ENCODE results near the gene HOXC11.

HOXC11 gene

GRCh38 chr12:54005531-54005852 is 32.6 kb downstream of the HOXC11 start:
- H3K4me3 Mint-ChIP-seq, result no peak overlapping the region
- ATAC-seq (ENCODE audit: low read depth), result no peak
- H3K27ac Mint-ChIP-seq, result peak overlapping the region; percentile 65

DNA sequence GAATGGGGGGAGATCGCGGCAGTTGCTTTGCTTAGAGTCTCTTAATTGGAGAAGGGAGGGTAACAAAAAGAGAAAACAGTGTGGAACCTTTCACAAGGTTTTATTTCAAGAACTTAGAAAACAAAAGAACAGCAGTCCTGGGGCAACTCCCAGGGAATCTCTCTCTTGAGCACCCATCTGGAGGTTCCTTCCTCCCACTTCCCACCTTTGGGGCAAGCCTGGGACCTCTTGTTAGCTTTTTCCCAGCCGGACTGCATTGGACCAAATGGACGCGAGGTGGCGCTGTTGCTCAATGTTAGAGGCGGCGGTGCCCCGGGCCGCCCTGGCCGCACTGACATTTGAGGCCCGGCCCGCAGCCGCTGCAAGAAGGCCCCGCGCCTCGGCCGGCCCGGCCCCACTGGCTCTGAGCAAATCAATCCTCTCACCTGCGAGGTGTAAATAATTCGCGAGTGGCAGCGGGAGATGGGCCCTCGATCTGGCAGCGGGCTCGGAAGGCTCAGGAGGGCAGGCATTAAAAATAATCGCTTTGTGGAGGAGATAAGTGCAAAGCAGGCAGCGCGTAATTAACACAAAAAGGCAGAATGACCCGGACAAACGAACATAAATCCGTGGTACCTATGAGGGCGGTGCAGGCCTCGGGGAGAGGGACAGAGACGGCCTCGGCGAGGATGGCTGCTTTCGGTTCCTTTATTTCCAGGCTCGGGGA is 33.1 kb downstream of the HOXC11 start:
- peak overlapping the region; percentile 81 for H3K4me3 Mint-ChIP-seq
- peak; percentile 85 to 94 for DNase-seq (ENCODE audit: low spot score in 2 of 2)
- H3K9me3 Mint-ChIP-seq, result no peaks in the 10 kb centered on the region
- peaks cover 45% of the 10 kb centered on the region for H3K27me3 Mint-ChIP-seq
- H3K4me1 Mint-ChIP-seq, result peaks cover 14% of the 10 kb centered on the region
- peak overlapping the region; percentile 65 for H3K27ac Mint-ChIP-seq
- no peaks in the 10 kb centered on the region for H3K36me3 Mint-ChIP-seq
- ATAC-seq (ENCODE audit: low read depth), result peak; percentile 81

More at GRCh38 chr12:54005531-54005852, 32.6 kb downstream of the HOXC11 start:
- Mint-ChIP-seq H3K4me1 (peaks cover 13% of the 10 kb centered on the region), H3K36me3 (no peaks in the 10 kb centered on the region), H3K27me3 (peaks cover 44% of the 10 kb centered on the region), H3K9me3 (no peaks in the 10 kb centered on the region)
- DNase-seq (ENCODE audit: low spot score in 2 of 2), result no peak

GRCh38 chr12:54006559-54007220 is 33.8 kb downstream of the HOXC11 start:
- H3K4me1 Mint-ChIP-seq, result peaks cover 19% of the 10 kb centered on the region
- H3K4me3 Mint-ChIP-seq, result peak overlapping the region; percentile 81
- no peak for ATAC-seq (ENCODE audit: low read depth)
- H3K36me3 Mint-ChIP-seq, result no peaks in the 10 kb centered on the region
- H3K27ac Mint-ChIP-seq, result peak overlapping the region; percentile 65
- no peak for DNase-seq (ENCODE audit: low spot score in 2 of 2)
- peaks cover 45% of the 10 kb centered on the region for H3K27me3 Mint-ChIP-seq
- no peaks in the 10 kb centered on the region for H3K9me3 Mint-ChIP-seq

DNA sequence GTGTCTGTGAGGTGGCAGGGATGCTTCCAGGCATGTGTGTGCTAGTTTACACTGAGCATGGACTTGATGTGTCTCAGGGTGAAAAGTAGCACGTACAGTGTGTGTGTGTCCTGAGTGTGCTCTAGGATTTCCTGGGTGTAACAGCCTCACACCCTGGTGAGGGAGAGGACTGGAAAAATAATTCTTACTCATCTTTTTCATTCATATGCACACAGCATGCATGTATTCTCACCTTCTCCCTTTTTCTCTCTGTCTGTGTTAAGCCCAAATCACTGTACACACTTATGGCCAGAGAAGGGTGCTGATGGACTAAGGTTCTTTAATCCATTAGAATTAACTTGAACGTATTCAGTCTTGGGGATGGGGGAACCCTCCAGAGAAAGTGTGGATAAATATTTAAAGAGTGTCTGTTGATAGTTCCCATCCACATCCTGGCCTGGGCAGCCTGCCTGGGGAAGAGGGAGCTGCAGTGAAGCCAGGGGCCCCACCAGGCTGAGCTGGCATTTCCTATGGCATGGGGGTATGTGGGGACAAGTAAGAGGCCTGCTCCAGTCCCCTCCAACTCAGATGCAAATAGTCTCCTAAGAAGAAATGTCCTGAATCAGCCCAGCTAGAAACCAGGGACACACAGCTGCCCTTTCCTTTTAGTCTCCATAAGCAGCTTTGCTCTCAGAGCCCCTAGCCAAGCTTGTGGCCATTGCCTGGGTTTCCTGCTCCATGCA is 34.8 kb downstream of the HOXC11 start:
- no peaks in the 10 kb centered on the region for H3K36me3 Mint-ChIP-seq
- no peak overlapping the region for H3K4me3 Mint-ChIP-seq
- H3K27me3 Mint-ChIP-seq, result peaks cover 43% of the 10 kb centered on the region
- peaks cover 17% of the 10 kb centered on the region for H3K4me1 Mint-ChIP-seq
- no peak overlapping the region for H3K27ac Mint-ChIP-seq
- DNase-seq (ENCODE audit: low spot score in 2 of 2), result no peak
- ATAC-seq (ENCODE audit: low read depth), result no peak
- no peaks in the 10 kb centered on the region for H3K9me3 Mint-ChIP-seq

GRCh38 chr12:54008260-54008552 is 35.3 kb downstream of the HOXC11 start:
- Mint-ChIP-seq H3K4me3 (peak overlapping the region; percentile 25), H3K9me3 (no peaks in the 10 kb centered on the region), H3K27ac (no peak overlapping the region), H3K4me1 (peaks cover 17% of the 10 kb centered on the region), H3K36me3 (no peaks in the 10 kb centered on the region), H3K27me3 (peaks cover 46% of the 10 kb centered on the region)
- ATAC-seq (ENCODE audit: low read depth) (no peak), DNase-seq (ENCODE audit: low spot score in 2 of 2) (no peak)

DNA sequence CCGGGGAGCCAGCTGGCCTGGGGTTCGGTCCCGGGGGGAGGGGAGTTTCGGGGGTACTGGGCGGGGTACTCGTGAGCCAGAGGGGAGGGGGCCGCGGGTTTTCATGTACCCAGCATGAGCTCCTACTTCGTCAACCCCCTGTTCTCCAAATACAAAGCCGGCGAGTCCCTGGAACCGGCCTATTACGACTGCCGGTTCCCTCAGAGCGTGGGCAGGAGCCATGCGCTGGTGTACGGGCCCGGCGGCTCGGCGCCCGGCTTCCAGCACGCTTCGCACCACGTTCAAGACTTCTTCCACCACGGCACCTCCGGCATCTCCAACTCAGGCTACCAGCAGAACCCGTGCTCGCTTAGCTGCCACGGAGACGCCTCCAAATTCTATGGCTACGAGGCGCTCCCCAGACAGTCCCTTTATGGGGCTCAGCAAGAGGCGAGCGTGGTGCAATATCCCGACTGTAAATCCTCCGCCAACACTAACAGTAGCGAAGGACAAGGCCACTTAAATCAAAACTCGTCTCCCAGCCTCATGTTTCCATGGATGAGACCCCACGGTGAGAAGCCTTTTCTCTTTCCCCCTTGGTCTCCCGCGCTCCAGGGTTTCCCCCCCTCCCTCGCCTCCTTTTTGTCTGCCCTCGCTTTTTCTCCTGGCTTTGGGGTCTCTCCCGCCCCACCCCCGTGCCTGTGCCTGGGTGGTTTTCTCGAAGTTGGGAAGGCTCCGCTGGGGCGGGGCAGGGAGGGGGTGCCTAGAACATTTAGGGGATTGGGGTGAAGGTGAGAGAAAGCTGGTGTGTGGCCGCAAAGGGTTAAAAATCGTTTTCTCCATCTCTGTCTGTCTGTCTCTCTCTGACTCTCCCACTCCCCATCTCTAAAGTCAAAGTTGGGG is 36.5 kb downstream of the HOXC11 start:
- peaks cover 44% of the 10 kb centered on the region for H3K27me3 Mint-ChIP-seq
- H3K9me3 Mint-ChIP-seq, result no peaks in the 10 kb centered on the region
- peak overlapping the region; percentile 59 for H3K4me3 Mint-ChIP-seq
- no peaks in the 10 kb centered on the region for H3K36me3 Mint-ChIP-seq
- H3K27ac Mint-ChIP-seq, result peak overlapping the region; percentile 73
- peaks cover 17% of the 10 kb centered on the region for H3K4me1 Mint-ChIP-seq
- ATAC-seq (ENCODE audit: low read depth) (no peak), DNase-seq (ENCODE audit: low spot score in 2 of 2) (no peak)

GRCh38 chr12:54010053-54010971 is 37.4 kb downstream of the HOXC11 start:
- DNase-seq (ENCODE audit: low spot score in 2 of 2) (no peak), ATAC-seq (ENCODE audit: low read depth) (no peak)
- Mint-ChIP-seq H3K4me3 (no peak overlapping the region), H3K27ac (peak overlapping the region; percentile 73), H3K27me3 (peaks cover 41% of the 10 kb centered on the region), H3K4me1 (peaks cover 17% of the 10 kb centered on the region), H3K36me3 (no peaks in the 10 kb centered on the region), H3K9me3 (no peaks in the 10 kb centered on the region)

- no peaks in the 10 kb centered on the region for H3K36me3 Mint-ChIP-seq
- peaks cover 39% of the 10 kb centered on the region for H3K27me3 Mint-ChIP-seq
- ATAC-seq (ENCODE audit: low read depth) (no peak), DNase-seq (ENCODE audit: low spot score in 2 of 2) (no peak)
- no peak overlapping the region for H3K27ac Mint-ChIP-seq
- H3K4me3 Mint-ChIP-seq, result no peak overlapping the region
- peaks cover 16% of the 10 kb centered on the region for H3K4me1 Mint-ChIP-seq
- H3K9me3 Mint-ChIP-seq, result no peaks in the 10 kb centered on the region
These were observed 38.2 kb downstream of the HOXC11 start for GRCh38 chr12:54010972-54011664.

- no peak overlapping the region for H3K27ac Mint-ChIP-seq
These were observed 39.0 kb downstream of the HOXC11 start for GRCh38 chr12:54011665-54012532.

DNA sequence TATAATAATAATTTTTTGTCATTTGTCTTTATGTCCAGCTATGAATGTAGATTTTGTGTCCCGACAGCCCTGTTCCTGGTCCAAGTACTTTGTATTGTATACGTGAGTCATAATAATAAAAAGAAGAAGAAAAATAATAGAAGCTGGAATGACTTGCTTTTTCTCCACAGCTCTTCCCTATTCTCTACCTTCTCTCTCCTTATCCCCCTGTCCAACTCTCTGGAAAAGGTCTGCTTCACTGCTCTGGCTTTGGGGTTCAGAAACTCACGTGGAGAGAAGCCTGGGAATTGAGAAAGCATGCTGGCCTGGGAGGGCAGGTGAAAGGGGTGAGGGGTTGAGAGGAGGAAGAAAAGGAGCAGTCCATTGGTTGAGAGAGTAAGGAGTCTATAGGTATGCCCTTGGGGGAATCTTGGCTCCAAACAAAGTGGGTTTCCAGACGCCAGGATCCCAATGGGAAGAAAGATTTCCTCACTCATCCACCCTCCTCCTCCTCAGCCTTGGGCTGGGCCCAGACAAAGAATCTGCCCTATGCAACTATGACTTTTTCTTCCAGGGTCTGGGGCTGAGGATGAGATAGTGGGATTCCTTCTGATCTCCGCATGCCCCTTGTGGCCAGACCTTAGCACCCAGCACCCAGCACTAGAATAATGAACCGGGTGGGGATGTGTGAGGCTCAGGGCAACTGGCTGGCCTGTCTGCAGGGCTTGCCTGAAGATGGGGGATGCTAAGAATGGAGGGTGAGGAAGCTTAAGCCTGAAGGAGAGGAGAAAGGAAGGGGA is 39.9 kb downstream of the HOXC11 start:
- Mint-ChIP-seq H3K9me3 (peaks cover 1% of the 10 kb centered on the region), H3K36me3 (peaks cover 2% of the 10 kb centered on the region), H3K27ac (no peak overlapping the region), H3K27me3 (peaks cover 38% of the 10 kb centered on the region), H3K4me3 (no peak overlapping the region), H3K4me1 (peaks cover 20% of the 10 kb centered on the region)
- DNase-seq (ENCODE audit: low spot score in 2 of 2), result no peak
- no peak for ATAC-seq (ENCODE audit: low read depth)

More at GRCh38 chr12:54011665-54012532, 39.0 kb downstream of the HOXC11 start:
- H3K4me3 Mint-ChIP-seq, result no peak overlapping the region
- H3K4me1 Mint-ChIP-seq, result peaks cover 12% of the 10 kb centered on the region
- DNase-seq (ENCODE audit: low spot score in 2 of 2) (no peak), ATAC-seq (ENCODE audit: low read depth) (no peak)
- H3K27me3 Mint-ChIP-seq, result peaks cover 35% of the 10 kb centered on the region
- no peaks in the 10 kb centered on the region for H3K36me3 Mint-ChIP-seq
- H3K9me3 Mint-ChIP-seq, result no peaks in the 10 kb centered on the region

GRCh38 chr12:54014377-54015017 is 41.6 kb downstream of the HOXC11 start:
- H3K36me3 Mint-ChIP-seq, result peaks cover 2% of the 10 kb centered on the region

More at GRCh38 chr12:54014377-54015017, 41.6 kb downstream of the HOXC11 start:
- DNase-seq (ENCODE audit: low spot score in 2 of 2) (no peak), ATAC-seq (ENCODE audit: low read depth) (no peak)
- H3K9me3 Mint-ChIP-seq, result peaks cover 1% of the 10 kb centered on the region
- H3K27ac Mint-ChIP-seq, result peak overlapping the region; percentile 68
- no peak overlapping the region for H3K4me3 Mint-ChIP-seq
- H3K4me1 Mint-ChIP-seq, result peaks cover 21% of the 10 kb centered on the region
- peaks cover 34% of the 10 kb centered on the region for H3K27me3 Mint-ChIP-seq
